ENCODE data around the gene CAT.
"Not testable (repeated sequence)": the region's sequence is repeated elsewhere in the genome, so short reads cannot be mapped to it uniquely, and the experiment has no call there.

Gene CAT

DNA sequence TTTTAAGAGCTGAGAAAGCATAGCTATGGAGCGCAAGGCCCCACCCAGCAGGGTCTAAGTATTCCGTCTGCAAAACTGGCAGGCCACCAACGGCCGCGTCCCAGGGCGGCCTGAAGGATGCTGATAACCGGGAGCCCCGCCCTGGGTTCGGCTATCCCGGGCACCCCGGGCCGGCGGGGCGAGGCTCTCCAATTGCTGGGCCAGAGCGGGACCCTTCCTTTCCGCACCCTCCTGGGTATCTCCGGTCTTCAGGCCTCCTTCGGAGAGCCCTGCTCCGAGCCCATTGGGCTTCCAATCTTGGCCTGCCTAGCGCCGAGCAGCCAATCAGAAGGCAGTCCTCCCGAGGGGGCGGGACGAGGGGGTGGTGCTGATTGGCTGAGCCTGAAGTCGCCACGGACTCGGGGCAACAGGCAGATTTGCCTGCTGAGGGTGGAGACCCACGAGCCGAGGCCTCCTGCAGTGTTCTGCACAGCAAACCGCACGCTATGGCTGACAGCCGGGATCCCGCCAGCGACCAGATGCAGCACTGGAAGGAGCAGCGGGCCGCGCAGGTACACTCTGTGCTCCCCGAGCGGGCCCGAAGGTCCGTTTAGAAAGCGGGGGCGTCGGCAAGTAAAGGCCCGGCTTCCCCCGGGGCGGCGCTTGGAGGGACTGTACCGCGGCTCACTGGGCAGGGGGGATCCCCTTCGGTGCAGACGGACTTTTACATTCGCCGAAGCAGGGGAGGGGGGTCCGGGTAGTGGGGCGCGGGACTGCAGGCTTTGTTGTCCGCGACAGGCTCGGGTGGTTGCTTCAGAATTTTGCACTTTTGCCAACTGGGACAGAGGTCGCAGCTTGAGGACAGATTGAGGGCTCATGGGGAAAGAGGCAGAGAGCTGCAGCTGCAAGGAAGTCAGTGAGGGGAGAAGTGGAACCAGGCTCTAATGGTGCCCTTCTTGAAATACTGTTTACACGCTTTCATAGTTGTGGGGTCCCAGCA lies at the start of gene CAT:
Gene CAT (plus strand): TSS at position 406 of the 979 bp plus-strand sequence. CDS start 80 bp downstream, at position 486.
- DNase-seq = peak; percentile 87

DNA sequence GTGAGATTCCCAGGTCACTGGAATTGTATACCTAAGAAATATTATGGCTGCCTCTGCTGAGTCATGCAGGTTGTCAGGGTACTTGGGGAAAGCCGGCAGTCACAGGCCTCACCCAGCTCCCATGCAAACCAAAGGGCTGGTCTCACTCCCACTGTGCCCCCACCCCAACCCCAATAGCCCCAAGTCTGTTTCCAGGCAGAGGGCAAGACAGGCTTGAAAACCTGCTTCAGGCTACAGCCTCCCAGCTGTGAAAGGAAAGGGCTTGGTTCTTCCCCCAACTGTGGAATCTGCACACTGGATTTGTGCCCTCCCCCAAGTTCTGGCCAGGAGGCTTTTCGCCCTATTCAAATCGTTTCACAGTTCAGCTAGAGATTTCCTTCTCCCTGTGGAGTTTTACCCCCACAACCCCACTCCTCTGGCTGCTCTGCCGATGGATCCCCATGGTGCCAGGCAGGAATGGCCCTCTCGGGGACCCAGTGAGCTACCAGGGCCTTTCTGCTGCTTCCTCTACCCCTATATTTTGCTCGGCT lies 43.9 kb upstream of the CAT start:
- DNase-seq = no peak

DNA sequence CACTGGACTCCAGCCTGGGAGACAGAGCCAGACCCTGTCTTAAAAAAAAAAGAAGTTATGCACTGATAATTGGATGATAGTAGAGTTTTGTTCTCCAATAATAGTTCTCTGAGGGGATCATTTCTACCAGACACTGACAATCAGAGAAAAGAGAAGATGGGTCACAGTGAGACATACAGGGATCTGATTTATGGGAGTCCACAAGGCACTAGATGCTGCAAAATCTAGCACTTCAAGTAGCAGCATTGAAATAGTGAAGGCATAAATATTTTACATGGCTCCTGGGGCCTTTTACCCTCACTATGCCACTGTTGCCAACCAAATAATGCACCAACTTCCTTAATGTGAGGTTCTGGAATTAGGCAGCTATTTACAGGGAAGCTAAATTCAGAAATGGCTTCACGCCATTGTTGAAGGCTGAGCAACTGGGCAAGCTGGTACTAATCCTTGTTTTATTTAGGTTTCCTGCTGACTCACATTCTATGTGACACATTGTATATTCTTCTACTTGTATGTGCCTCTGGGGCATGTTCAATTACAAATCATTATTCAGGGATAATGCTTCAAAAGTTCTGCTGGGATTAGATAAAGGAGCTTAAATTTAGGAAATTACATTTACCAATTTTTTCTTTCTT lies 42.7 kb upstream of the CAT start:
- no peak for DNase-seq

DNA sequence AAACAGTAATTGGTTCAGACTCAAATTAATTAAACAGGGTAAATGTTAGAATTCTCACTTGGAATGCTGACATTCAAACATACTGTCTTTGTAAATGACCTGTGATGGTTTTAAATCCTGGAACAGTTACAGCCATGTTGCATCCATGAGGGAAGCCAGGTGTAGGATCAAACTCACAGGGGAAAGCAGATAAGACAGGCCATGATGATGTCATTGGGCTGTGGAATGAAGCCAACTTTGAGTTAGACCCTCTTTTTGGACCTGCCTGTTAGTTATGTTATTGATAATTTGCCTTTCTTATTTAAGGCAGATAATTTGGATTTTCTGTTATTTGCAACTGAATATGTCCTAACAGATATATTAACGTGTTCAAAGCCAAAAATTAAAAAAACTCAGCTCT lies 41.6 kb upstream of the CAT start:
- no peak for DNase-seq

DNA sequence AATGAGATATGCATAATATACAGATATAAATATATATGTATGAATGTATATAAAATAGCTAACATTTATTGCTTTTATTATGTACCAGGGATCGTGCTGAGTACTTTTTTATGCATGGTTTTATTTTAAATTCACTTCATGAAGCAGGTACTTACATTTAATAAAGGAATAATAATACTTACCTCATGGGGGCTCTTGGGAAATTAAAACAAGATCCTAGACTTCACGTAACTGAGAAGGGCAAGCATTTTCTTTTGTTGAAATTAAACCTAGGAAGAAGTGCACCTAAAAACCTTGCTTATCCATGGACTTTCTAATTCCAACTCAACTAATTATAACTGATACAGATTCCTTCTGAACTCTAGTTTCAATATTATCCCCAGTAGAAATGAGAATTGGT lies 40.9 kb upstream of the CAT start:
- no peak for DNase-seq

DNA sequence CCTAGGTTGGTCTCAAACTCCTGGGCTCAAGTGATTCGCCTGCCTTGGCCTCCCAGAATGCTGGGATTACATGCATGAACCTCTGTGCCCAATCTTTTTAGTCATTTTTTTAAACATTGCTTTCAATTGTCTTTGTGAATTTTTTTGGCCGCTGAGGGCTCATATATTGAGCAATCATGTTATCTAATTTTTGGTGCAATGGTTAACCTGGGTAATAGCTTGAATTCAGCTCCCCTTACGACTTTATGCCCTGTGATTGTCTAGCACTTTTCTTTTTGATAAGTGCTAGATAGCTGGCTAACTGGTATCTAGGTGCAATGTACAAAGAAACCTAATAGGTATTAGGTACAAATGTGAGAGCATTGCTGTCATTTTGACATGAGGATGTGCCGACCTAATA lies 35.3 kb upstream of the CAT start:
- no peak for DNase-seq

DNA sequence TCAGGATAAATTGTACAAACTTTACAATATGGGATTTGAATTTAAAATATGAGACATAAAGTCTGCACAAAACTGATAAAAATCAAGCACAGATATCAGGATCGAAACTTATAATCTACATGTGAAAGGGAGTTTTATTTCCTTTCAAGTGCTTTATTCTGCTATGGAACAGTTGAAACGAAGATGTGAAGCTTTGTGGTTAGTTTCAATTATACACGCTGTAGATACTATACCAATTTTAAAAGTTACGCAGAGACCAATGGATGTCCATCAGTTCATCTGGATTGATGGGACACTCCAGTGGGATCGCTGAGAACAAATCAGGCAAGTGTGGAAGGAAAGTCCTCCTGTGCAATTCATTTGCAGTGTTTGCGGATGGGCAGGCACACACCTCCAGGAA lies 34.5 kb upstream of the CAT start:
- DNase-seq = no peak

DNA sequence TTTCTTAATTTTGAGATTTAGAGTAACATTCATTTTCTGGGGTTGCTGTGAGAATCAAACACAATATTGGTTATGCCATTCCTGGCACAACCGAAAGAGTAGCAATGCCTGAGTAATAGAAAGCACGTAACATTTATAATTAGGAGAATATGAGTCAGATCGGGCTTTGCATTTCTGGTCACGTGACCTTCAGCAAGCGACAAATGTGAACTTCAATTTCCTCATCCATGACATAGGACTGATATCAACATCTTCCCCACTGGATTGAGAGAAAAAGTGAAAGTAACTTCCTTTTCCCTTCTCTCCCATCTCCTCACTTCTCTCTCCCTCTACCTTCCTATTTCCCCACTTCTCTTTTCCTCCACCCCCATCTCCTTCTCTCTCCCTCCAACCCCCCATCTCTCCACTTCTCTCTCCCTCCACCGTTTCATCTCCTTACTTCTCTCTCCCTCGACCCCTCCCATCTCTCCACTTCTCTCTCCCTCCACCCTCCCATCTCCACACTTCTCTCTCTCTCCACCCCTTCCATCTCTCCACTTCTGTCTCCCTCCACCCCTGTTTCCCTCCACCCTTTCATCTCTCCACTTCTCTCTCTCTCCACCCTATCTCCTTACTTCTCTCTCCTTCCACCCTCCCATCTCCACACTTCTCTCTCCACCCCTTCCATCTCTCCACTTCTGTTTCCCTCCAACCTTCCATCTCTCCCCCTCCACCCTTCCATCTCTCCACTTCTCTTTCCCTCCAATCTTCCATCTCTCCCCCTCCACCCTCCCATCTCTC lies 33.5 kb upstream of the CAT start:
- peak; percentile 42 for DNase-seq

DNA sequence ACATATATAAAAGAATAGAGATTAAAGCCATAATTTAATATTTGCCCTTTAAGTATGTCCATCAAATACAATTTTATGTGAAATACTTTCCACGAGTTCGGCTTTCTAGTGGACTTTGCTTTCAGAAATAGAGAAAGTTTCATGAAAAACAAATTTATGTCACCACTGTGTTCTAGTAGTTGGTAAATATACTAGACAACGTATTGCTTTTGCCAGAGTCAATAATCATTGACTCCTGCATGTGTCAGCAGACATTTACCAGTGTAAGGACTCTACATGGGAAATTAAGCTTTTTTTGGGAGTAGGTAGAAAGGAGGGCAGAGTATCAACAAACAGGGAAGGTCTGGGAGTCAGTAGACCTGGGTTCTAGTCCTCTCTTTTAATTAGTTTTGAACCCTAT lies 32.3 kb upstream of the CAT start:
- DNase-seq = no peak

DNA sequence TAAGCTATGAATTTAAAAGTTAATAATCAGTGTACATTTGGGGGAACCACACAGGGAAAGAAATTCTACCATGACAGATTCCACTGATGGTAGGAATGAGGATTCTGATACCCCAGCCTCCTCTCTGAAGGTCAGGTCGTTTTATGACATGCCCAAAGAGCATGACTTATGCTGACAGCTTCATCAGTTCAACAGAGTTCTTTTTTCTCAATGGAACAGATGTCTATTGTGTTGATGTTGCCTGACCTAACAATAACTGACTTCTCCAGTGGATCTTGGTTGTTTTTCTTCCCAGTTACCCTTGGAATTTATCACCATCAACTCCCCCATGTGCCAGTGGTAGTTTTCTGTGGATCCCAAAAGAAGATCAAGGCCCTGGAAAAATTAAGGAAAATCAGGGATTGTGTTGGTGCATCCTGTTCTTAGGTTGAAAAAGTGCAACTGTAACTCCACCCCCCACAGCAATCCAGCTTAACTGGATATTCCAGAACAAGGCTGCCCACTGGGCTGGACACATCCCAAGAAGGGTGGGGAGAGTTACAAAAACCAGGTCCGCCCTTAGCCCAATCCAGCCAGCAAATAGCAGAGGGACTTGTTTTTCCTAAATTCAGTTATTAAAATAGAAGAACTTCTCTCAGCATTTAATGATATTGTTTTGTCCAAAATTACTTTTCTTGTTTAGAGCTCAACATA lies 31.5 kb upstream of the CAT start:
- DNase-seq = no peak

DNA sequence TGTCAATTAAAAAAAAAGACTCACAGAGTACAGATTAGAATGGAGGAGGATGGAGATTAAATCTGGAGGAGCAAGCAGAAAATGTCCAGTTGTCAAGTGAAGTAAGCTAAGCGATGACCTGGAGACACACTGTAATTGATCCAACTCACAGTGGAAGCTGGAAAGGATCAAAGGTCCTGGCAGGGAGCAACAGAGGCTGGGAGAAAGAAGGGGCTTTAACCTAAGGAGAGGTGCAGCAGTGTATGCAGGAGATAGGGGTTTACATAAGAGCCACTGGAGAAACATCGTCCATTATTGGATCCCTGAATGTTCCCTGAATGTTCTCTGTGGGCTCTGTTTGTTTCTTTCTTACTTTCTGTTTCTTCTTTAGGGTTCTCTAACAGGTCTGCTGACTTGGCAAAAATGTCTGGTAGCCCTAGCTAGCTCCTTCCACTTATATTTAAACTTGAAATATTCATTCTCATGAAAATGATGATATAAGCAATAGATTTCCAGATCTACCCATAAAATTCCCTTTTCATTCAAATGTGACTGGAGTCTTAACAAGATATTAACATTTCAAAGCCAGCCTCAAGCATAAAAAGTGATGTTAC lies 30.1 kb upstream of the CAT start:
- no peak for DNase-seq

DNA sequence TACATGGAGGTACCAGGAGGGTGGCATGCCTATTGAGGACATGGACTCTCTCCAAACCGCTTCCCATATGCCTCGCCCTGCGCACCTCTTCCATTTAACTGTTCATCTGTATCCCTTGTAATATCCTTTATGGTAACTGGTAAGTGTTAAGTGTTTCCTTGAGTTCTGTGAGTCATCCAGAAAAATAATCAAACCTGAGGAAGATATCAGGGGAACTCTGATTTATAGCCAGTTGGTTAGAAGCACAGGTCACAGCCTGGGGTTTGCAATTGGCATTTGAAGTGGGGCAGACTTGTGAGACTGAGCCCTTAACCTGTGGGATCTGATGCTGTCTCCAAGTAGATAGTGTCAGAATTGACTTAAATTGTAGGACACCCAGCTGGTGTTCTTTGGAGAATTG lies 27.6 kb upstream of the CAT start:
- DNase-seq = no peak

DNA sequence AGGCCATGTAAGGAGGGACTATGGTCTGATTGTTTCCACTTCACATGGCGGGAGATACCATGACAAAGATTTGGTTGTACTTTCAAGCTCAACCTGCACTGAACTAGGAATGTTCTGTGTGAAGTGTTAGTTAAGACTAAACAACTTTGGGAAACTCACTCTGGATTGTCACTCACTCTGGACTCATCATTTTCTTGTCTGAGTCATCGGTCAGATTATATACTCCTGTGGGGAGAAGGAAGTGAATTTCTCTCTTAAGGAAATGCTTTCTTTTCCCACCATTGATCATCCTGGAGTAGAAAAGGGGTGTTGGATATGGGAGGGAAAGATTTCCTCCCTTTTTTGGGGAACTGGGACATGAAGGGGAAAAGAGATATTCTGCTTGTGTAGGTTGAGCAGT lies 26.9 kb upstream of the CAT start:
- DNase-seq = no peak

DNA sequence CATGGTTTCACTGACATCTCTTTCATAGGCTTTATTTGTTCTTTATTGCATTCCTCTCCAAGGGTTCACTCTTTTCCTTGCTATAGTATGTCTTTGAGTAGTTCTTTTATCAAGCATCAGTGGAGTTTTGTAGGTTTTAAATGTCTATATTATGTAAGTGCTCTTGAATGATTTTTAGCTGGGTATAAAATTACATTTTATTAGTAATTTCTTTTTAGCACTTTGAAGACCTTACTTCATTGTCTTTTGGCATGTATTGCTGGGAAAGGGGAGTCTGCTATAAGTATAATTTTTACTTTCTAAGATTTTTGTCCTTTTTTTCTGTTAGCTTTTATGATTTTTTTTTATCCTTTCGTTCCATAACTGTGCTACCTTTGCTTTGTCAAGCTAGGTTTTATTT lies 25.5 kb upstream of the CAT start:
- DNase-seq = no peak

DNA sequence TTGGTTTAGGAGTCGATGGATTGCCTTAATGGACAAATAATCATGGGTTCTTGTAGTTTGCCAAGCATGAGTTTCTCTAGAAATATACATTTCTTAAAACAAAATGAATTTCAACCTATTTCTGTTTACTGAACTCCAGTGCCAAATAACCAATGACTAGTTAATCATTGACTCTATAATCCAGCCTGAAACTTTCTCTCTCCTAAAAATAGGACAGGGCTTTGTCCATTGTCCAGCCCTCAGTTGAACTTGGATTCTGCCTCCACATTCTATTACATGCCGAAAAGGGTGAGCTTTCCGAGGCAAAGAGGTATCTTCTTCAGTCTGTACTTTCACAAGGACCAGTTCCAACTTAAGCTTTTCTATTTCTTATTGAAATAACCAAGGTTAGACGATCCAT lies 23.2 kb upstream of the CAT start:
- DNase-seq = no peak

DNA sequence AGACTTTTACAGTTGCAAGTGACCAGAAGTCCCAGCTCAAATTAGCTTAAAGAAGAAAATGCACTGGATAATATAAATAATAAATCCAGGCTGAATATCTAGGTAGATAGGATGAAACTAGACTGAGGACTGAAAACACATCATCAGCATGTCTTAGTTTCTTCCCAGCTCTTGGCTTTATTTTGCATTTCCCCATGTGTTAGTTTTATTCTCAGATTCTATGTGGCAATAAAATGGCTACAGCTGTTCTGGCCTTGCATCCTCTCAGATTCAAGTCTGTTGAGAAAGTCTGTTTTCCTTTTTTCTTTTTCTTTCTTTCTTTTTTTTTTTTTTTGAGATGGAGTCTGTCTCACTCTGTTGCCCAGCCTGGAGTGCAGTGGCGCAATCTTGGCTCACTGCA lies 22.6 kb upstream of the CAT start:
- no peak for DNase-seq

DNA sequence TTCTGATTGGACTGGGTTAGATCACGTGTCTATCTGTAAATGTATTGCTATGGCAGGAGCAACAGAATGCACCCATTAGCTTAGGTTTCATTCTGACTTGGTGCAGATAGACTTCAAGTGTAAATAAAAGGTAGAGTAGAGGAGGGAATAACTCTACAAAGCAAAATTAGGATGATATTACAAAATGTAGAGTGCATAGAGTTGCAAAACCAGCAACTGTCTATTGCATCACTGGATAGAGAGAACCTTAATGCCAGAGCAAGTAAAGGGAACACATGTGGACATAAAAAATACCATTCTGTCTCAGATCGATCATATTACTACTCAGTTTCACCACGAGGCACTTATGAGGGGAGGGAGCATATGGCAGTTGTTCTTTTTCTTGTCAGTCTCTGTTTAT lies 22.0 kb upstream of the CAT start:
- peak; percentile 20 for DNase-seq

DNA sequence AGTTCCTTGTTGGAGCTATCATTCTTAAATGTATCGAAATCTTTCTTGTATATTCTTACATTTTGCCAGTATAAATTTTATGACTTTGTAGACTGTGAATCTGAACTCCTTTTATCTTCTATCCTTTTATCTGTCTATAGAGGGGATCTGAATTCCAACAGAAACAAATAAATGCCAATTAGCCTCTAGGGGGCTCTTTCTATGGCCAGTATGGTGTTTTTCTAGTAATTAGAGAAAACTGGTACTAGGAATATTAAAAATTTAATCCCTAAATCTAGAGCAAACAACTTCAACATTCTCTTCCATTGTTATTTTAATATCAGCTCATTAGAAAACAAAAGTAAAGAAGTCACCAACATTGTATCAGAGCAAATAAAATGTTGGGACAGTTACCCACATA lies 21.5 kb upstream of the CAT start:
- no peak for DNase-seq

DNA sequence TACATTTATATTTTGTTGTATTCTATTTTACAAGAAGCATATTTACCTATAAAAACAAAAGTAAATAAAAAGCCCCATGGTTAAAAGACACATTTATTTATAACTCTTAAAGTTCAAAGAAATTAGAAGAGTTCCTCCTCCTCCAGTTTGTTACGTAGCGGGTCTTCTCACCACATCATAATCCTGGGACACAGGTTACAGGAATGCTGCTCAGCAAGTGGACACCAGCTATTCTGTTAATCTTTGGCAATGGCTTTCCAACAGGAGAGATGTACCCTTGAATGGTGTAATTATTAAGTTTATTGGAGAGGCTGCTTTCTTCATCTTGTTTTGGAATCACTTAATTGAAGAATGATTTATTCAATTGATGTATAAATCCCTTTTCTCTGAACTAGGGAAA lies 19.6 kb upstream of the CAT start:
- DNase-seq = no peak

DNA sequence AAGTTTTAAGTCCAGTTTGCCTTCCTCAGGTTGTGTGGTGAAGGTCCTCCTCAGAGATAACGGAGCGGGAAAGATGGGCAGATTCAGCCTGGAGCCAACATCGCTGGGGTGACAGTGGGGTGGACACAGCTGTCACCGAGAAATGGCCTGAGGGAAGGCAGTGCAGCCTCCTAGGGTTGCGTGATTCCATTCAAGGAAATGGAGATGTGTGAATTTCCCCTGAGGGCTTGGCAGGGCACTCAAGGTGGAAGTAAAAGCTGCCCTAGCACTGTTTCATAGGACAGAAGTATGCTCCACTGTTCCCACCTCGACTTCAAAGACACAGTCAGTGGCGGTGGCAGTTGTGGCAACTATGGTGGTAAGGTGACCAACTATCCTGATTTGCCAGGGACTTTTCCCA lies 15.4 kb upstream of the CAT start:
- DNase-seq = no peak

DNA sequence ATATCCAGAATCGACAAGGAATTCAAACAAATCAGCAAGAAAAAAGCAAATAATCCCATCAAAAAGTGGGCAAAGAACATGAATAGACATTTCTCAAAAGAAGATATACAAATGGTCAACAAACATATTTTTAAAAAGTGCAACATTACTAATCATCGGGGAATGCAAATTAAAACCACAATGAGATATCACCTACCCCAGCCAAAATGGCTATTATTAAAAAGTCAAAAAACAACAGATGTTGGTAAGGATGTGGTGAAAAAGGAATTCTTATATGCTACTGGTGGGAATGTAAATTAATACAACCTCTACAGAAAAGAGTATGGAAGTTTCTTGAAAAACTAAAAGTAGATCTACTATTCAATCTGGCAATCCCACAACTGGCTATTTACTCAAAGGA lies 13.9 kb upstream of the CAT start:
- DNase-seq = not testable (repeated sequence)

DNA sequence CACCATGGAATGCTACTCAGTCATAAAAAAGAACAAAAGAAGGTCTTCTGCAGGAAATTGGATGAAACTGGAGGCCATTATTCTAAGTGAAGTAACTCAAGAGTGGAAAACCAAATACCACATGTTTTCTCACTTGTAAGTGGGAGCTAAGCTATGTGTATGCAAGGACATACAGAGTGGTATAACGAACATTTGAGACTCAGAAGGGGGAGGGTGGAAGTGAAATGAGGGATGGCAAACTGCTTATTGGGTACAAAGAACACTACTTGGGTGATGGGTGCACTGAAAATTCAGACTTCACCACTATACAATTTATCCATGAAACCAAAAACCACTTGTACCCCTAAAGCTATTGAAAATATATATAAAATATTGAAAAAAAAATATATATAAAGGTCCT lies 13.4 kb upstream of the CAT start:
- DNase-seq = no peak
